ENCODE data around the gene NOL4L.
A peak's percentile ranks its signal among the peaks of the same experiment; 100 is the strongest.

The NOL4L gene, protein sequence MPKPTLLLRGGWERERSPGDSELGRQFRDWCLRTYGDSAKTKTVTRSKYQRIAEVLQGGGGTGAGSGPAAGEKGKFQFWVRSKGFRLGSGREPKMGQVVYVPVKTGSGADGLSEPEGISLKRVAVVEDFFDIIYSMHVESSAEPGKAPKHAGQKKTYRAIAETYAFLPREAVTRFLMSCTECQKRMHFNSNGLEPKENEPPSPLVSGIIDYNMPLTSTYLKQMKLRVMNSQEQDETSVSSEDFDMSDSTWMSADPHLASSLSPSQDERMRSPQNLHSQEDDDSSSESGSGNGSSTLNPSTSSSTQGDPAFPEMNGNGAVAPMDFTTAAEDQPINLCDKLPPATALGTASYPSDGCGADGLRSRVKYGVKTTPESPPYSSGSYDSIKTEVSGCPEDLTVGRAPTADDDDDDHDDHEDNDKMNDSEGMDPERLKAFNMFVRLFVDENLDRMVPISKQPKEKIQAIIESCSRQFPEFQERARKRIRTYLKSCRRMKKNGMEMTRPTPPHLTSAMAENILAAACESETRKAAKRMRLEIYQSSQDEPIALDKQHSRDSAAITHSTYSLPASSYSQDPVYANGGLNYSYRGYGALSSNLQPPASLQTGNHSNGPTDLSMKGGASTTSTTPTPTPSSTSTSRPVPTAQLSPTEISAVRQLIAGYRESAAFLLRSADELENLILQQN

DNA sequence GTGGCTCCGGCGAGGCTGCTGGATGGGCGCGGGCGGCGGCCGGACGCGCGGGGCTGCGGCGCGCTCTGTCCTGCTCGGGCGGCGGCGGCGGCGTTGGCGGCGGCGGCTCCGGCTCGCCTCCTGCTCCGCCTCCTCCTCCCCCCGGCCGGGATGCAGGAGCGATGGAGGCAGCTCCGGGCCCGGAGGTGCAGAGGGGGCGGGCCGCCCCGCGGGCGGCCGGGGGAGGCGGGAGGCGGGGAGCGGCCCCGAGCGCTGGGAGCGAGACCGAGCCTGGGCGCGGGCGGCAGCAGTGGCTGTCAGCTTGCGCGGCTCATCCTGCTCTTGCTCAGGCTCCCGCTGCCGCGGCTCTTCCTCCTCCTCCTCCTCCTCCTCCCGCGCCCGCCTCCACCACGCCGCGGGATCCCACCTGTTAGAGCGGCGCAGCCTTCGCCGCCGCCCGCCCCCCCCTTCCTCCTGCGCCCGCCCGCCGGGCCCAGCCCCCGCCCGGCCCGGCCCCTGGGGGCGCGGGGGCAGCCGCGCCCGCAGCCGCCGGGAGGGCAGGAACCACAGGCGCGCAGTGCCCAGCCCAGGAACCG is at the start of gene NOL4L:
Gene NOL4L (minus strand): TSS at position 323 of the 575 bp plus-strand sequence. CDS start 443 bp downstream, outside the sequence.
- no peak within 1 kb of the TSS for H3K27ac Mint-ChIP-seq
- peaks cover 36% of the 10 kb centered on the region for H3K4me1 Mint-ChIP-seq
- H3K27me3 Mint-ChIP-seq (ENCODE audit: low read depth, poor library complexity): peaks cover 33% of the 10 kb centered on the region
- DNase-seq: peak; percentile 68
- TF ChIP-seq, protein P1, sequence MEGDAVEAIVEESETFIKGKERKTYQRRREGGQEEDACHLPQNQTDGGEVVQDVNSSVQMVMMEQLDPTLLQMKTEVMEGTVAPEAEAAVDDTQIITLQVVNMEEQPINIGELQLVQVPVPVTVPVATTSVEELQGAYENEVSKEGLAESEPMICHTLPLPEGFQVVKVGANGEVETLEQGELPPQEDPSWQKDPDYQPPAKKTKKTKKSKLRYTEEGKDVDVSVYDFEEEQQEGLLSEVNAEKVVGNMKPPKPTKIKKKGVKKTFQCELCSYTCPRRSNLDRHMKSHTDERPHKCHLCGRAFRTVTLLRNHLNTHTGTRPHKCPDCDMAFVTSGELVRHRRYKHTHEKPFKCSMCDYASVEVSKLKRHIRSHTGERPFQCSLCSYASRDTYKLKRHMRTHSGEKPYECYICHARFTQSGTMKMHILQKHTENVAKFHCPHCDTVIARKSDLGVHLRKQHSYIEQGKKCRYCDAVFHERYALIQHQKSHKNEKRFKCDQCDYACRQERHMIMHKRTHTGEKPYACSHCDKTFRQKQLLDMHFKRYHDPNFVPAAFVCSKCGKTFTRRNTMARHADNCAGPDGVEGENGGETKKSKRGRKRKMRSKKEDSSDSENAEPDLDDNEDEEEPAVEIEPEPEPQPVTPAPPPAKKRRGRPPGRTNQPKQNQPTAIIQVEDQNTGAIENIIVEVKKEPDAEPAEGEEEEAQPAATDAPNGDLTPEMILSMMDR (IDR thresholded peaks at IDR 0.05): no peak
- H3K36me3 Mint-ChIP-seq (ENCODE audit: low read depth): no peaks in the 10 kb centered on the region
- peak within 1 kb of the TSS; percentile 90 for H3K4me3 Mint-ChIP-seq
- H3K9me3 Mint-ChIP-seq: no peaks in the 10 kb centered on the region

DNA sequence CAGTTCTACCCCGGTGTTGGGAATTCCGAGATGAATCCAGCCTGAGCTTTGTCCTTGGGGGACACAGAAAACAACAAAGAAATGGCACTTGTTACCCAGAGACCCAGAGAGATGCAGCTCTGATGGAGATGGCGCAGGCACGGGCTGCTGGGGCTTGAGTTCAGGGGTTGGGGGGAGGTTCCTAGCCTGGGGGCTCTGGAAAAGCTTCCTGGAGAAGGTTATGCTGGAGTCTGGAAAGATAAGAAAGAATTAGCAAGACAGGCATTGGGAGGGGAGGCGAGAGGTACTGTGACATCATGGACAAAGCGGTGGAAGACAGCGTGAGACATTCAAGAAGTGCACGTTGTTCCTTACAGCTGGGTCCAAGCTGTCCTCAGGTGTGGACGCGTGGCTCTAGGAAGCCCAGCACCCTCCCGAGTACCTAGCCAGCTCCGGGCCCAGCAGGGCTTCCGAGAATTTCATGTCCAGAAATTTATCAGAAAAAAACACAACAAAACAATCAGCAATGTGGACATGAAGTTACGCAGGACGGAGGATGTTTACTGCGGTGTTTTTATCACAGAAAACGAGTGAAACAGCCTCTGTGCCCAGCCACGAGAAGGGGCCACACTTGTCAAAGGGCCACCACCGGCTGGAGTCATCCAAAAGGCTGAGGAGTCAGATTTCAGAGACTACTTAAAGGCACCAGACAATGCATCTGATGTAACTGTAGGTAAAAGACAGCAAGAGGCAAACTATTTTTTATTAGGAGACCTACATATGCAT is 49.1 kb upstream of the NOL4L start:
- no peak overlapping the region for H3K27ac Mint-ChIP-seq
- no peaks in the 10 kb centered on the region for H3K9me3 Mint-ChIP-seq
- H3K27me3 Mint-ChIP-seq (ENCODE audit: low read depth, poor library complexity): peaks cover 15% of the 10 kb centered on the region
- TF ChIP-seq, protein P1 (IDR thresholded peaks at IDR 0.05): no peak
- peaks cover 82% of the 10 kb centered on the region for H3K4me1 Mint-ChIP-seq
- H3K4me3 Mint-ChIP-seq: peak overlapping the region; percentile 61
- no peaks in the 10 kb centered on the region for H3K36me3 Mint-ChIP-seq (ENCODE audit: low read depth)
- no peak for DNase-seq

DNA sequence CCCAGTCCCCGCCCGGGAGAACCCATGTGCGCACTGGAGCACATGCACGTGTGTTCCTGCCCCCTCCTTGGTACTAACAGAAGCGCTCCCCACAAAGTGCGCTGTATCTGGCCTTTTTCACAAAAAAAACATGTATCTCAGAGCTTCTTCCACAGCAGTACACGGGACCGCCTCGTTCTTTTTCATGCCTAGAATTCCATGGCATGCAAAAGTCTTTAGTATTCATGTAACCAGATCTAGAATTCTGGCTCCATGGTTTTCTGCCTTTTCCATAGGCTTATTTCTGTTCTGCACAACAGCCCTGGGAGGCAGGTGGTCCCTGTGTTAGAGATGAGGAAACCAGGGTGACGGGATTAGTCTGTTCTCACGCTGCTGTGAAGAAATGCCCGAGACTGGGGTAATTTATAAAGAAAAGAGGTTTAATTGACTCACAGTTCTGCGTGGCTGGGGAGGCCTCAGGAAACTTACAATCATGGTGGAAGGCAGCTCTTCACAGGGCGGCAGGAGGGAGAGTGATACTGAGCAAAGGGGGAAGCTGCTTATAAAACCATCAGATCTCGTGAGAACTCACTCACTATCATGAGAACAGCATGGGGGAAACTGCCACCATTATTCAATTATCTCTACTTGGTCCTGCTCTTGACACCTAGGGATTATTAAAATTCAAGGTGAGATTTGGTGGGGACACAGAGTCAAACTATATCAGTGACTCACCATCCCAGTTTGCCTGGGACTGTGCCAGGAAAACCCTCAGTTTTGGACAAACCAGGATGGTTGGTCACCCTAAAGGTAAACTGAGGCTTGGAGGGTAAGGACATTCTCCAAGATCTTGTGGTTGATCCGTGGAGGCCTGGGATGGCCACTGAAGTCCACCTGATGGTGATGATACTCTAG is 47.6 kb upstream of the NOL4L start:
- no peaks in the 10 kb centered on the region for H3K36me3 Mint-ChIP-seq (ENCODE audit: low read depth)
- peaks cover 90% of the 10 kb centered on the region for H3K4me1 Mint-ChIP-seq
- H3K4me3 Mint-ChIP-seq: peak overlapping the region; percentile 0
- peaks cover 13% of the 10 kb centered on the region for H3K27me3 Mint-ChIP-seq (ENCODE audit: low read depth, poor library complexity)
- peak overlapping the region; percentile 84 for H3K27ac Mint-ChIP-seq
- TF ChIP-seq, protein P1 (IDR thresholded peaks at IDR 0.05): no peak
- H3K9me3 Mint-ChIP-seq: no peaks in the 10 kb centered on the region
- no peak for DNase-seq

DNA sequence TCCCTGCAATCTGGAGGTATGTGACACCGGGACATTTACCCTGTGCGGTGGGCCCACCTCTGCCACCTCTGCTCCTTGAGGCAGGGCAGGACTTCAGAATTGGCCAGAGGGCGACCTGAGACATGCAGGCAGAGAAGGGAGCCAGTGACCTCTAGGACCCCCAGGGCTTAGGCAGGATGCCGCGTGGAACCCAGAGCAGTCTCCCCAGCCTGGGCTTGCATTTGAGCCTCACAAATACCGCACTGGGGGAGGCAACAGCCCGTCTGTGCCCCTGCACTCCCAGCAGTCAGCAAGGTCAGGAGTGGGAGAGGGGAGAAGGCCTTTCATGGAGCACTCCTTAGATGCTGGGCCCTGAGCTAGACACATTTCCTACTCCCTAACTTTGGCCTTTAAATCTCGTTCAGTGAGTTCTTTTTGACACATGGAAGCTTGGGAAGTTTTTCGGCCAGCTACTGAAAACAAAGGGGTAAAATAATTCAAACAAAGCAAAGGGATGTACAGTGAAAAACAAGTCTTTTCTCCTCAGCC is 46.9 kb upstream of the NOL4L start:
- DNase-seq: no peak
- Mint-ChIP-seq H3K4me1 (peaks cover 88% of the 10 kb centered on the region), H3K27me3 (ENCODE audit: low read depth, poor library complexity) (peaks cover 9% of the 10 kb centered on the region), H3K36me3 (ENCODE audit: low read depth) (no peaks in the 10 kb centered on the region), H3K27ac (peak overlapping the region; percentile 84), H3K4me3 (peak overlapping the region; percentile 0), H3K9me3 (no peaks in the 10 kb centered on the region)
- TF ChIP-seq, protein P1 (IDR thresholded peaks at IDR 0.05): no peak

DNA sequence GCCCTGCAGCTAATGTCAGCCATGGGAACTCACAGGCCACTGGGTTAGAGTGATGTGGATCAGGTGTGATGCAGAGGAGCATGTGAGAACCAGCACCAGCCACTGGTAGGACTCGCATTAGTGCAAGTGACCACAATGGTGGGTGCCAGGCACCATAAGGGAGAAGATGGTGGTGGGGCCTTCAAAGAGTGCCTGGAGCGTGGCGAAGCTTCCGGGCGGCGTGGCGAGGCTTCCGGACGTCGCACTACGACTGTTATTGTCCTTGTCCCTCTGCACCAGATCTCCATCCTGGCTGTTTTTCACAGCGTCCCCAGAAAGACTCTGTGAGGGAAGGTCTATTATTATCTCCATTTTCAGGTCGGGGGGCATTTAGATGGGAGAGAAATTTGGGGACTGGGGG is 44.7 kb upstream of the NOL4L start:
- Mint-ChIP-seq H3K27me3 (ENCODE audit: low read depth, poor library complexity) (peaks cover 6% of the 10 kb centered on the region), H3K4me1 (peaks cover 84% of the 10 kb centered on the region)
- DNase-seq: no peak

More for the DNA sequence above, 44.7 kb upstream of the NOL4L start:
- Mint-ChIP-seq H3K4me3 (no peak overlapping the region), H3K36me3 (ENCODE audit: low read depth) (no peaks in the 10 kb centered on the region), H3K27ac (peak overlapping the region; percentile 81), H3K9me3 (no peaks in the 10 kb centered on the region)
- TF ChIP-seq, protein P1 (IDR thresholded peaks at IDR 0.05): no peak

Data from nephron progenitor cell (in vitro differentiated cells).